Measurements from ENCODE around the gene PPP4R2. TPM values are rescaled to one million over a fixed set of nuclear protein-coding genes. Genes with fewer than 3 reads are reported as not detected.

Gene PPP4R2
- total and polyA plus RNA-seq, 2 donors (not counting 3 experiments of a cell fraction or from before 2014, with no cell fraction given): 6.5 to 74.4 TPM

- Histone ChIP-seq H3K9me3 (replicated peaks; ENCODE audit: control insufficient read depth, insufficient read depth, low read length) (no peaks in the 10 kb centered on the region), H3K4me2 (ENCODE audit: insufficient read depth, low read length) (no peak overlapping the region), H3K27me3 (ENCODE audit: control insufficient read depth in 2 of 2, insufficient read depth in 2 of 2, low read length in 2 of 2) (no peaks in the 10 kb centered on the region), H3K79me2 (ENCODE audit: control insufficient read depth, insufficient read depth, low read length) (peaks cover 100% of the 10 kb centered on the region), H3K9me1 (replicated peaks; ENCODE audit: control insufficient read depth, extremely low read depth, insufficient read depth, low read length) (peaks cover 3% of the 10 kb centered on the region), H3K36me3 (ENCODE audit: control insufficient read depth in 2 of 2, extremely low read depth in 1 of 2, insufficient read depth in 2 of 2, low read length in 2 of 2) (no peaks in the 10 kb centered on the region), H3K4me1 (ENCODE audit: control insufficient read depth, extremely low read depth, insufficient read depth, low read length) (peaks cover 19% of the 10 kb centered on the region), H3K4me3 (replicated peaks in 1 of 3; ENCODE audit: insufficient read depth in 1 of 3, low read depth in 1 of 3, low read length in 3 of 3) (no peak overlapping the region), H3K9ac (replicated peaks; ENCODE audit: extremely low read depth, insufficient read depth, low read length) (no peak overlapping the region), H2AFZ (ENCODE audit: low read depth, low read length) (no peak overlapping the region), H3K27ac (ENCODE audit: insufficient read depth, low read depth, low read length) (no peak overlapping the region), H4K20me1 (replicated peaks; ENCODE audit: control insufficient read depth, extremely low read depth, insufficient read depth, low read length) (peaks cover 32% of the 10 kb centered on the region)
- dilution Hi-C loops (cut with MboI; ENCODE audit: extremely low pct_ligation_motif_present, low sequenced_read_pairs) (no loop called here), intact Hi-C loops (cut with micrococcal nuclease) (no loop called here)
- FAIRE-seq (no peak), DNase-seq (ENCODE audit: low read depth, low spot score) (no peak)
- BruUV-seq (replicated peaks): no TSS peak
- no peak for TF ChIP-seq MYC (IDR thresholded peaks at IDR 0.05; ENCODE audit: low read depth, low read length)
- TF ChIP-seq GATA2 (IDR thresholded peaks at IDR 0.05; ENCODE audit: insufficient read depth, insufficient read length, low read depth, low read length): no peak
- TF ChIP-seq POLR2A (IDR thresholded peaks at IDR 0.05; ENCODE audit: low read depth, low read length): no peak
- no peak for TF ChIP-seq CTCF (IDR thresholded peaks at IDR 0.05; ENCODE audit: extremely low read depth in 1 of 2, insufficient read depth in 1 of 2, low read depth in 1 of 2, low read length in 2 of 2)
- TF ChIP-seq EZH2 (IDR thresholded peaks at IDR 0.05; ENCODE audit: borderline replicate concordance, low read depth, low read length, severe bottlenecking): no peak
- no peak for TF ChIP-seq POLR2AphosphoS5 (IDR thresholded peaks at IDR 0.05; ENCODE audit: insufficient read depth, low read depth, low read length)
- TF ChIP-seq JUN (IDR thresholded peaks at IDR 0.05; ENCODE audit: borderline replicate concordance, insufficient read depth, insufficient read length, low read depth): no peak
- no peak for TF ChIP-seq FOS (IDR thresholded peaks at IDR 0.05; ENCODE audit: borderline replicate concordance, insufficient read depth, low read length)
- no peak for TF ChIP-seq MAX (IDR thresholded peaks at IDR 0.05; ENCODE audit: insufficient read depth, insufficient read length)
- CTCF ChIA-PET: interaction anchor here (0.6 kb wide), 1 partner anchor 28 kb away, joined by 3 read pairs; no protein-coding TSS in a partner anchor
- POLR2A ChIA-PET: no interaction called here
These were observed 30.1 kb downstream of the PPP4R2 start for GRCh38 chr3:73026760-73027113.

Data from endothelial cell of umbilical vein (primary cell).